GM12864 (cell line): Measurements from ENCODE around the gene FRY.

Experiments
- DNase-seq: peaks from one replicate; pipeline ENCODE4 v3.0.0-alpha.2; 2011; ENCODE audit warnings: low read depth
- H3K4me3 ChIP-seq: 2 replicates; pipeline ENCODE4 v1.5.1; 2011; ENCODE audit warnings: mild to moderate bottlenecking, low read depth, low read length, control low read depth
- TF ChIP-seq, protein P1 (sequence below): IDR thresholded peaks from 2 replicates; pipeline ENCODE4 v1.5.1; 2011; ENCODE audit warnings: low read depth, mild to moderate bottlenecking, moderate library complexity, low read length, control low read depth, inconsistent platforms; ENCODE audit errors: missing control alignments

The FRY gene

DNA sequence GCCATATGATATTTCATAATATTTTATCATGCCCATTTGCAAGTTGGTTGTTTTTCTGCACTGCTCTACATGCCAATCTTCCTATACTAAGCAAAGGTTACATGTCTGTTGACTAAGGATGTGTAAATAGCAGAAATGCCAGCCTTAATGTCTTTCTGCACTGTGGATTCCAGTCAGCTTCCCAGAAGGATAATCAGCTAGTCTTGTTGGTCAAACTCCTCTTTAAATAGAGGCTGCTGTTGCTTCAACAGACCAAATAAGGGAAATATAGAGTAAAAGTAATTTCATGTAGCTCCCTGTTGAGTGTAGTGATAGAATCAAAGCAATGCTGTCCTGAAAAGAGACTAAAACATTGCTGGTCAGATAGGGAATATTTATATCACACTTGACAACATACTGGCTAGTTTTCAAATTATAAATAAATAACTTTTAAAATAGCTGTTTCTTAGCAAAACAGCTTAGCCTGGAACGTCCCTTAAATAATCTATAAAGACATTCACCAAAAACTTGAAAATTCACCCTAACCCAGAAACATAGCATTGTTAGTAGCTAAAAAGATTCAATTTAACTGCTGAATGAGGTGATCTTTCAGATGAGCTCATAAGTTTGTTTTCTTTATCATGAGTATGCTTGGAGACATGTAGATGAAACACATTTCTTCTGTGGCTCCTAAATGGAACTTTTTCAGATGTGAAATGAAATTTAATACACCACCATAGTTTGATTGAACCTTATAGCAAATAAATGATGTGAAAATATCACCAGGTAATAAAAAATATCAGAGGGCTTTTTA, 56.6 kb downstream of the FRY start:
- no peak for DNase-seq
- TF ChIP-seq, protein P1, sequence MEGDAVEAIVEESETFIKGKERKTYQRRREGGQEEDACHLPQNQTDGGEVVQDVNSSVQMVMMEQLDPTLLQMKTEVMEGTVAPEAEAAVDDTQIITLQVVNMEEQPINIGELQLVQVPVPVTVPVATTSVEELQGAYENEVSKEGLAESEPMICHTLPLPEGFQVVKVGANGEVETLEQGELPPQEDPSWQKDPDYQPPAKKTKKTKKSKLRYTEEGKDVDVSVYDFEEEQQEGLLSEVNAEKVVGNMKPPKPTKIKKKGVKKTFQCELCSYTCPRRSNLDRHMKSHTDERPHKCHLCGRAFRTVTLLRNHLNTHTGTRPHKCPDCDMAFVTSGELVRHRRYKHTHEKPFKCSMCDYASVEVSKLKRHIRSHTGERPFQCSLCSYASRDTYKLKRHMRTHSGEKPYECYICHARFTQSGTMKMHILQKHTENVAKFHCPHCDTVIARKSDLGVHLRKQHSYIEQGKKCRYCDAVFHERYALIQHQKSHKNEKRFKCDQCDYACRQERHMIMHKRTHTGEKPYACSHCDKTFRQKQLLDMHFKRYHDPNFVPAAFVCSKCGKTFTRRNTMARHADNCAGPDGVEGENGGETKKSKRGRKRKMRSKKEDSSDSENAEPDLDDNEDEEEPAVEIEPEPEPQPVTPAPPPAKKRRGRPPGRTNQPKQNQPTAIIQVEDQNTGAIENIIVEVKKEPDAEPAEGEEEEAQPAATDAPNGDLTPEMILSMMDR, result no peak

DNA sequence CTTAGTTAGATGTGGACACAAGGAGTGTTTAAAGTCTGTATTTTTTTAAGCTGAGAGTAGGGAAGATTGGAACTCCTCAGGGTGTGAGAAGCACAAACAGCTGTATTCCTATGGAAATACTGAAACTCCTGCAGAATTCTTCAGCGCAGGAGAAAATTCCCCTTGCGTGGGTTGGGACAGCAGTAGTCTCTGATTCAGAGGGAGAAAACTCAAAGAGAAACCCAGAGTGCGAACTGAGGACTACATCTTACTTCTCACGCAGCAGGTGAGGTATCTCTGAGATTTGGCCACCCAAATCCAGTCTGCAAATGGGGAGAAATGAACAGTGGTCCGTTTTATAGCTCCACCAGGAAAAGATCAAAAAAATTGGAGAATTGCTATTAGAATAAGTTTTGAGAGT, 60.9 kb downstream of the FRY start:
- no peak overlapping the region for H3K4me3 ChIP-seq
- no peak for DNase-seq
- TF ChIP-seq, protein P1, result no peak

More for the DNA sequence above, 56.6 kb downstream of the FRY start:
- H3K4me3 ChIP-seq, result no peak overlapping the region

DNA sequence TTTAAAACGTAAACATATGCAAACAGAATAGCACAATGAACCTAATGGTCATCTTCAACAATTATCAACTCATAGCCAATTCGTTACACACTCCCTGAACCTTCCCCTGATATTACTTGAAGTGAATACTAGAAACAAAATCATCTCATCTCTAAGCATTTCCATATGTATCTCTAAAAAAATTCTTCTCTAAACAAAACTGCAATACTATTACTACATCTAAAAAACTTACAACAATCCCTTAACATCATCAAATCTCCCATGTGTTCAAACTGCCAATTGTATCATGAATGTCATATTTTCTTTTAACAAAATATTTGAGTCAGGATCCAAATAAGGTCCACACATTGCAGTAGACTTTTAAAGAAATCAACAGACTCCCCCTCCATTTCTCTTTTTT, 61.4 kb downstream of the FRY start:
- TF ChIP-seq, protein P1, result no peak
- H3K4me3 ChIP-seq, result no peak overlapping the region
- DNase-seq, result no peak

DNA sequence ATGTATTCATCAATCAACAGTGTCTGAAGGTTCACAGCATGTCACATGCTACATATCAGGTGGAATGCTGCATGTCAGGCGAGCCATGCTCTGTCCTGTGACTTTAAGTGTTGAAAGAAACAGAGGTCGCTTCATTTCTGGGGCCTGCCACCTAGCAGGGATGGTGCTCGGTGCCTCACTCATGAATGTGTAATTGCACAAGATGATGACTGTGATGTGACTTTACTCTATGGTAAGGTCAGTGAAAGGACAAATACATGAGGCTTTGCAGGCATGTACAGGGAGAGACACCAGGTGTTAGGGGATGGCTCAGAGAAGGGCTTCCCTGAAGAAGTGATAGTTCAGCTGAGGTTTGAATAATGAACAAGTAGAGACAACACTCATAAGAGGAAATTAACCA, 66.7 kb downstream of the FRY start:
- DNase-seq, result no peak

DNA sequence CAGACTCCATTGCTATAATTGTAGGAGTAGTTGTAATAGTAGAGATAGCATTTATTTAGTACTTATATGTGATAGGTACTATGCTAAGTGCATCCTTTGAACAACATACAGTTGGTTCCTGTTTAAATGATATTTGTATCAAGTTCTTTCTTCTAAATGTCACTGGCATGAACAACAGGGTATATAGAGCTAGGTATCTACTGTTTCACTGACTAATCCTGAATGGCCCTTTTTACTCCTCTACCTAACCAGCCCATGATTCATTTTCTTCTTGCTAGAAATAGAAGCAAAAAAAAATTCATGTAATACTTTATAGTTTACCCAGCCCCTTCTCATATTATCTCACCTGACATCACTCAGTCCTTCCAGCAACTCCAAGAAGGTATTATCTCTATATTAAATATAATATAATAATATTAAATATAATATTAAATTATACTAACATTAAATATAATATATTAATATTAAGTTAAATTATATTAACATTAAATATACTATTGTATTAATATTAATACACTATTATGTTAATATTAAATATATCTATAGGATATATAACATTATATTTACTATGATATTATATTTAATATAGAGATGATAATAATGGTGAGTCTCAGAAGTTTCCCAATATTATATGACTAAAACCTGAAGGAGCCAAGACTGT, 74.2 kb downstream of the FRY start:
- H3K4me3 ChIP-seq, result no peak overlapping the region
- TF ChIP-seq, protein P1, result no peak
- no peak for DNase-seq

More for the DNA sequence above, 66.7 kb downstream of the FRY start:
- TF ChIP-seq, protein P1, result no peak
- no peak overlapping the region for H3K4me3 ChIP-seq

DNA sequence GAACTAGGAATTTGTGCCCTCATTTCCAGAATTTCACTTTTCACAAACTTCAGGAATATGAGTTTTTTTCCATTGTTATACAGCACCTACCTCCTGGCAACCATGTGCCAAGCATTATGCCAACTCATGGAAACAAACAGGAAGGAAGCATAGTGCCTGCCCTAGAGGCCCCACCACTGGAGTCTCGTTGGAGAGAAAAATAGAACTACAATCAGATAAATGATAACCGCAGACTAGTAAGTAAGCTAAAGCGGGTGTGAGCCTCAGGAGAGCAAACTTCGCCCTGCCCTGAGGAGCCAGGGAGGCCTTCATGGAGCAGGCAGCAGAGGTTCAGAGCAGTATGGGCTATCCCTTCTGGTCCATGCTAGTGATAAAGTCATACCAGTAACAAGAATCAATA, 75.9 kb downstream of the FRY start:
- no peak overlapping the region for H3K4me3 ChIP-seq
- TF ChIP-seq, protein P1, result no peak
- DNase-seq, result no peak
